Stimulated activated effector memory CD8-positive, alpha-beta T cell treated with anti-CD3 and anti-CD28 coated beads, Interleukin-12 subunit alpha, Interleukin-12 subunit beta, amount 100 ng/mL, for 72 hours (primary cell): Measurements from ENCODE around the gene RARRES1.

Experiments
- ATAC-seq: fragments of 150-1000 bp; cut with Tn5 transposase; 2 replicates; pipeline ENCODE4 v1.10.0; 2021
- DNase-seq, 2 donors: peaks; one replicate each; pipeline ENCODE4 v3.0.0; 2021 to 2022; ENCODE audit warnings: low spot score in 2 of 2
- H3K27ac Mint-ChIP-seq: one replicate; pipeline ENCODE4 v1.8.0; 2022; ENCODE audit warnings: mild to moderate bottlenecking, mixed read lengths
- H3K36me3 Mint-ChIP-seq: one replicate; pipeline ENCODE4 v1.8.0; 2022; ENCODE audit warnings: mild to moderate bottlenecking, mixed read lengths
- H3K4me1 Mint-ChIP-seq: one replicate; pipeline ENCODE4 v1.8.0; 2022; ENCODE audit warnings: mixed read lengths
- H3K4me3 Mint-ChIP-seq: one replicate; pipeline ENCODE4 v1.8.0; 2022; ENCODE audit warnings: mild to moderate bottlenecking, mixed read lengths
- H3K9me3 Mint-ChIP-seq: one replicate; pipeline ENCODE4 v1.8.0; 2022; ENCODE audit warnings: mixed read lengths

The RARRES1 gene

GRCh38 chr3:158728061-158728377, 4.2 kb downstream of the RARRES1 start:
- DNase-seq (no peak), ATAC-seq (no peak)
- Mint-ChIP-seq H3K4me1 (peaks cover 20% of the 10 kb centered on the region), H3K27ac (peak overlapping the region; percentile 44), H3K9me3 (no peaks in the 10 kb centered on the region), H3K4me3 (peak overlapping the region; percentile 27), H3K36me3 (no peaks in the 10 kb centered on the region)

GRCh38 chr3:158727206-158728060, 4.8 kb downstream of the RARRES1 start:
- Mint-ChIP-seq H3K36me3 (no peaks in the 10 kb centered on the region), H3K9me3 (no peaks in the 10 kb centered on the region), H3K4me3 (peak overlapping the region; percentile 27), H3K4me1 (peaks cover 24% of the 10 kb centered on the region), H3K27ac (peak overlapping the region; percentile 44)
- peak; percentile 52 for ATAC-seq
- peak; percentile 24 to 62 for DNase-seq

DNA sequence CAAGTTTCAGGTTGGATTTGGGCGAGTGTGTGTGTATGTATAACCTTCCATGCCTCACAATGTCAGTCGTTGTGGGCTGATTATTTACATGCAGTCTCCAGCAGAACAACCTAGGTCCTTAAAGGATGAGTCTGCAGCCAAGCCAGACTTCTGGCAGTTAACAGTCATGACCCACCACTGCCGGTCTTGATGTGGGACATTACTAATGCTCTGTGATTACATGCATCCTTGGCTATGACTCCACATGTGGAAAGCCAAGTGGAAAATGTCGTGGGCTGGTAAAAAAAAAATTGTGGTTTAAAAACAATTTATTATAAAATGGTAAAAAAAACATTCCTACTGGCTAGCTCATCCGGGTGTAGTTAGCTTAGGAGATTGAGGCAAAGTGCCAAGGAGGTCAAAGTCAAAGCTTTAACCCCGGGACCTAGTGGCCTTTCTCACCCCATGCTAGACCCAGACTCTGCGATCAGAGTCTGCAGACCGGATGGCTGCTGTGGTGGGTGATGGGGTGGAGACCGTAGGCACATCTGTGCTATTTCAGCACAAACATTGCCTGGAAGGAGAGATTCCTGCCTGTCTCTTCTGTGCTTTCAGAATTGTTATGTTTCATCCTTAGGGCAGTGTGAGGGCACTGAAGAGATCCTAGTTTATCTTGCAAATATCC, 6.8 kb downstream of the RARRES1 start:
- ATAC-seq, result peak; percentile 70
- peaks cover 10% of the 10 kb centered on the region for H3K36me3 Mint-ChIP-seq
- no peak for DNase-seq
- H3K4me3 Mint-ChIP-seq, result no peak overlapping the region
- H3K4me1 Mint-ChIP-seq, result peaks cover 38% of the 10 kb centered on the region
- H3K27ac Mint-ChIP-seq, result peak overlapping the region; percentile 70
- H3K9me3 Mint-ChIP-seq, result no peaks in the 10 kb centered on the region

DNA sequence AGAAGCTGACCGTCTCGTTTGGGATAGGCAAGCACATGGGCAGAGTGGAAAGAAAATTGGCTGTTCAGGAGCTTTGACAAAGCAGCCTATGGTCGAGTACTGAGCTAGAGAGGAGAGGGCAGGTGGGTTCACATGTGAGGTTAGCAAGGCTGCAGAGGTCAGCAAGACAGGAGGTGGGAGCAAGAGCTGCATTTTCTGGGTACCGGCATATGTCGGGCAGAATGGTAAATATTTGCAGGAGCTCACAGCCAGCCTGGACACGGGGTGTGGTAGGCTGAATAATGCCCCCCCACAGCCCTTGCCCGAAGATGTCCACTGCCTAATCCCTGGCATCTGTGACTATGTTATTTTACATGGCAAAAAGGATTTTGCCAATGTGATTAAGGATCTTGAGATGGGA, 8.3 kb downstream of the RARRES1 start:
- Mint-ChIP-seq H3K9me3 (no peaks in the 10 kb centered on the region), H3K4me3 (no peak overlapping the region), H3K4me1 (peaks cover 38% of the 10 kb centered on the region), H3K27ac (peak overlapping the region; percentile 92), H3K36me3 (peaks cover 10% of the 10 kb centered on the region)
- ATAC-seq (no peak), DNase-seq (no peak)

DNA sequence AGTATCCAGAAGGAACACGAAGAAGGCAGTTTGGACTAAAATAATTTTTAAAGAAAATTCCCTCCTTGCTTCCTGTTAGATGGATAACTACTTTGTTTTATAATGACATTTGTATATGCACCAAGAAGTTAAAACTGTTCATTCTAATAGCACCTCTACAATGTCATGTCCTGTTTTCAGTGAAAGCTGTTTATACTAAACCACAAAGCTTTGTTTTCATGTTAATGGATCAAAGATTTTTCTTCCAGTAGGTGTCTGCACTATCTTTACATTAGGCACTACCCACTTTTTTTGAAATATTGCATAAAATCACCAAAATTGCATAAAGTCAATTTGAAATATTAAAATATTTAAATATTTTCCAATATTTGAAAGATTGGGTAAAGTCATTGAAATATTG, 10.1 kb downstream of the RARRES1 start:
- Mint-ChIP-seq H3K27ac (no peak overlapping the region), H3K4me1 (peaks cover 32% of the 10 kb centered on the region), H3K36me3 (peaks cover 10% of the 10 kb centered on the region), H3K9me3 (no peaks in the 10 kb centered on the region), H3K4me3 (no peak overlapping the region)
- ATAC-seq (no peak), DNase-seq (no peak)

DNA sequence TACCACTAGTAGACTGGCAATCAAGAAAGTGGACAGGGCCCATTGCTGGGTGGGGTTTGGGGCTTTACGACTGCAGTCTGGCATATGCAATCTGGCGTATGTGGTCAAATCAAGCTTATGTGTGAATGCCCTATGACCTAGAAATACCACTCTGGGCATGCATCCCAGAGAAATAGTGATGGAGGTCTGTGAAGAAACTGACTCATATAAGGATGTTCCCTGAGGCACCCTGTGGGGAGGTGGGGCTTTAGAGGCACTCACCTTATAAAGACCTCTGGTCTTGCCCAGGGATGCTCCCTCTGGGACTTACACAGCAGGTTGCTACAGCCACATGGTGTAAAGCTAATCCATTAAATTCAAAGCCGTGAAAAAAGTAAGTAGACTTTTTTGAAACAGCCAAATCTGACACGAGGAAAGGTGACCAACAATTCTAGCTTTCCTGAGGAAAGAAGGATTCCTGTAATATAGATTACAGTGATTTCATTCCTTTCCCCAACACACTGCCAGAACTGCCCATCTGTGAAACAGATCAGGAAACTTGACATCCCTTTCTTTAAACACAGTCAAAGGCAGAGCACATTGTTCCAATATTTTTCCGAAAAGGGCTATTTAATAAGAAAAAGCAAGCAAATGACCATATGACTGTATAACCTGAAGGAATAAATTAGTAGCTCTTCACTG, 13.6 kb downstream of the RARRES1 start:
- H3K27ac Mint-ChIP-seq, result peak overlapping the region; percentile 26
- peaks cover 36% of the 10 kb centered on the region for H3K4me1 Mint-ChIP-seq
- ATAC-seq, result no peak
- no peaks in the 10 kb centered on the region for H3K9me3 Mint-ChIP-seq
- peaks cover 10% of the 10 kb centered on the region for H3K36me3 Mint-ChIP-seq
- DNase-seq, result no peak
- H3K4me3 Mint-ChIP-seq, result no peak overlapping the region

GRCh38 chr3:158717576-158717975, 14.7 kb downstream of the RARRES1 start:
- Mint-ChIP-seq H3K4me3 (no peak overlapping the region), H3K4me1 (peaks cover 29% of the 10 kb centered on the region), H3K9me3 (no peaks in the 10 kb centered on the region), H3K36me3 (peaks cover 10% of the 10 kb centered on the region), H3K27ac (peak overlapping the region; percentile 7)
- ATAC-seq, result no peak
- DNase-seq, result no peak

GRCh38 chr3:158713094-158713499, 19.2 kb downstream of the RARRES1 start:
- DNase-seq (no peak), ATAC-seq (peak; percentile 68)
- Mint-ChIP-seq H3K4me1 (peaks cover 15% of the 10 kb centered on the region), H3K27ac (no peak overlapping the region), H3K4me3 (no peak overlapping the region), H3K9me3 (no peaks in the 10 kb centered on the region), H3K36me3 (peaks cover 32% of the 10 kb centered on the region)

DNA sequence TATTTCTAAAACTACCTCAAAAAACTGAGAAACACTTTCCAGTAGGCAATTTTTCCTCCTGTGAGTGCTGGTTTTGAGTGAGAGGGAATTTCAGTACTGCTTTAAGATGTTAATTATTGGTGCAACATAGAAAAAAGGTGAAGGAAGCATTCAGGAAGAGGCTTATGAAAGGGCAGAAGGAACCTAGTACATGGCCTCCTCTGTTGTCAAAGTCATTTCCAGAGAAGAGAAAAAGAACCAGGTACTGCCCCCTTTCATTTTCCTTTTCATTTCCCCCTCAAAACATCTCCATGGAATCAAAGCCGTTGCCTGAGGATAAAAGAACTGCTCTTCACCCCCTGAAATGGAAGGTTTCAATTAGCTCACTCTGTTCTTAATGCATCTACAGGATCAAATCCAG, 19.8 kb downstream of the RARRES1 start:
- DNase-seq (no peak), ATAC-seq (no peak)
- H3K4me3 Mint-ChIP-seq, result no peak overlapping the region
- H3K4me1 Mint-ChIP-seq, result peaks cover 13% of the 10 kb centered on the region
- H3K27ac Mint-ChIP-seq, result no peak overlapping the region
- no peaks in the 10 kb centered on the region for H3K9me3 Mint-ChIP-seq
- peaks cover 36% of the 10 kb centered on the region for H3K36me3 Mint-ChIP-seq

DNA sequence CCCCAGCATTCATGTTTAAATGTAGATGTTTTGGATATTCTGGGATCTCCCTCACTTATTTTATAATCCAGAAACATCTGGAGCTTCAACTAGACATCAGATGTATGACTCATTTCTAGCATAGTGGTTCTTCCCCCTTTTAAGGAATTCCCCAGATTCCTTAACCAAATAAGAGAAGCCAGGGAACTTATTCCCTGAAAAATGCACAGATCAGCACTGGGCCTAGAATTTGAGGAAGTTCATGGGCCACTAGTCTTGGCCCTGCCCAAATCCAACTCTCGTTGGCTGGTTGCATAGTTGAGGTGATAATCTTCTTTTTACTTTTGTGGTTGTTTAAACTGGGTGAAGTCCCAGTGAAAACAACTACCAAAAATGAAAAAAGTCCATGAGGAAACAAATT, 20.4 kb downstream of the RARRES1 start:
- ATAC-seq, result no peak
- Mint-ChIP-seq H3K27ac (peak overlapping the region; percentile 50), H3K4me1 (peaks cover 8% of the 10 kb centered on the region), H3K9me3 (no peaks in the 10 kb centered on the region), H3K4me3 (no peak overlapping the region), H3K36me3 (peaks cover 36% of the 10 kb centered on the region)
- no peak for DNase-seq

DNA sequence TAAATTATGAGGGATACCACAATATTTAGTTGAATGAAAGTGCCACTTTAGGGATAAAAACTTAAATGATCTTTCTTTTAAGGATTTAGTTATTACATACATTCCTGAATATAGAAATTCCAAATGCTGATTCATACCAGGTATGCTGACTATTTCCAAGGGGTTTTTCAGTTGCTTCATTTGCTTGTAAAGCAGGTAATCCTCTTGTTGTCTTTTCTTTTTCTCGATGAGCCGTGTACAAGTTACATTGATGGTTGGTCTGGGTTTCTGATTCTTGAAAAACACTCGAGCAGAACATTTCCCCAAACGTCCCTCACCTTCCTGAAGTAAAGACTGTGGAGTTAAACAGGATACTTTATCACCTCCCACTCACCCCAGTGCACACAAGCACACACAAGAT, 21.7 kb downstream of the RARRES1 start:
- H3K4me1 Mint-ChIP-seq, result peaks cover 8% of the 10 kb centered on the region
- H3K9me3 Mint-ChIP-seq, result no peaks in the 10 kb centered on the region
- no peak overlapping the region for H3K27ac Mint-ChIP-seq
- no peak overlapping the region for H3K4me3 Mint-ChIP-seq
- DNase-seq, result no peak
- peaks cover 36% of the 10 kb centered on the region for H3K36me3 Mint-ChIP-seq
- no peak for ATAC-seq

- H3K4me3 Mint-ChIP-seq, result no peak overlapping the region
- no peak for ATAC-seq
These were observed 22.6 kb downstream of the RARRES1 start for GRCh38 chr3:158709666-158710083.

GRCh38 chr3:158703566-158703965, 28.7 kb downstream of the RARRES1 start:
- no peaks in the 10 kb centered on the region for H3K9me3 Mint-ChIP-seq
- DNase-seq (no peak), ATAC-seq (no peak)
- H3K4me1 Mint-ChIP-seq, result no peaks in the 10 kb centered on the region
- no peak overlapping the region for H3K27ac Mint-ChIP-seq
- H3K36me3 Mint-ChIP-seq, result peaks cover 14% of the 10 kb centered on the region
- no peak overlapping the region for H3K4me3 Mint-ChIP-seq

More at GRCh38 chr3:158709666-158710083, 22.6 kb downstream of the RARRES1 start:
- Mint-ChIP-seq H3K27ac (no peak overlapping the region), H3K4me1 (peaks cover 8% of the 10 kb centered on the region), H3K9me3 (no peaks in the 10 kb centered on the region), H3K36me3 (peaks cover 36% of the 10 kb centered on the region)
- no peak for DNase-seq

- ATAC-seq (no peak), DNase-seq (no peak)
- Mint-ChIP-seq H3K36me3 (peaks cover 9% of the 10 kb centered on the region), H3K4me3 (no peak overlapping the region), H3K9me3 (no peaks in the 10 kb centered on the region), H3K27ac (no peak overlapping the region), H3K4me1 (no peaks in the 10 kb centered on the region)
These were observed 29.3 kb downstream of the RARRES1 start for GRCh38 chr3:158702815-158703481.

DNA sequence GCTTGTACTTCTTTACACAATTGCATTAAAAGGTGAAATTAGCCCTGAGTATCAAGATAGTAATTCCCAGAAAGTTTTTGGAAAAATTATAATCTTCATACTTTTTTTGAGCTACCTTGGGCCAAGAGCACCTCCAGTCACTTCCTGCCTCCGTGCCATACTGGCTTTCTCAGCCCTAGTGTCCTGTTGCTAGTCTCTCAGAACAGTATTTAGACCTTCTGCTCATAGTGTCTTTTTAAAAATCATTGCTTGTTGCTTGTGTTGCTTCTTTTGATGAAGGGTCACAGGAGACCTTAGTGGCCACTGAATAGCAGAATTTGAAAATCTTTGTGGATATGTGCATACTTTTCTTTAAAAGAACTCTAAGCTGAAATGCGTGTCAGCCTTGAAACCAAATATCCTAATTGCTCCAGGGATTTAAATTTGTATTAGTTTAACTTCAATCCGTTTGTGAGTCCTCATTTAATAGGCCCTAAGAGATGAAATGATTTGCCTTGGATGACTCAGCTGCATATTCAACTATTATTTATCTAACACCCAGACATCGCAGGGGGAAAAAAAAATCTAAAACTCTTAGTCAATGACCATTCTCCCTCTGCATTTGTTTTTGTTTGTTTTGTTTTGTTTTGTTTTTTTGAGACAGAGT, 30.7 kb downstream of the RARRES1 start:
- H3K4me1 Mint-ChIP-seq, result no peaks in the 10 kb centered on the region
- peaks cover 7% of the 10 kb centered on the region for H3K36me3 Mint-ChIP-seq
- ATAC-seq (no peak), DNase-seq (no peak)
- H3K4me3 Mint-ChIP-seq, result no peak overlapping the region
- H3K27ac Mint-ChIP-seq, result no peak overlapping the region
- no peaks in the 10 kb centered on the region for H3K9me3 Mint-ChIP-seq
